D341Med (cell line): ENCODE results near the gene CKMT2.

Source experiments
- DNase-seq: peaks from one replicate; pipeline ENCODE4 v3.0.0; 2012; ENCODE audit warnings: low spot score

CKMT2 gene

GRCh38 chr5:81233080-81233634 is at the start of gene CKMT2:
Gene CKMT2, plus strand, starts transcription at chr5:81233322. Its CDS starts 17,811 bp downstream, at chr5:81251133.
- DNase-seq, result peak; percentile 45

DNA sequence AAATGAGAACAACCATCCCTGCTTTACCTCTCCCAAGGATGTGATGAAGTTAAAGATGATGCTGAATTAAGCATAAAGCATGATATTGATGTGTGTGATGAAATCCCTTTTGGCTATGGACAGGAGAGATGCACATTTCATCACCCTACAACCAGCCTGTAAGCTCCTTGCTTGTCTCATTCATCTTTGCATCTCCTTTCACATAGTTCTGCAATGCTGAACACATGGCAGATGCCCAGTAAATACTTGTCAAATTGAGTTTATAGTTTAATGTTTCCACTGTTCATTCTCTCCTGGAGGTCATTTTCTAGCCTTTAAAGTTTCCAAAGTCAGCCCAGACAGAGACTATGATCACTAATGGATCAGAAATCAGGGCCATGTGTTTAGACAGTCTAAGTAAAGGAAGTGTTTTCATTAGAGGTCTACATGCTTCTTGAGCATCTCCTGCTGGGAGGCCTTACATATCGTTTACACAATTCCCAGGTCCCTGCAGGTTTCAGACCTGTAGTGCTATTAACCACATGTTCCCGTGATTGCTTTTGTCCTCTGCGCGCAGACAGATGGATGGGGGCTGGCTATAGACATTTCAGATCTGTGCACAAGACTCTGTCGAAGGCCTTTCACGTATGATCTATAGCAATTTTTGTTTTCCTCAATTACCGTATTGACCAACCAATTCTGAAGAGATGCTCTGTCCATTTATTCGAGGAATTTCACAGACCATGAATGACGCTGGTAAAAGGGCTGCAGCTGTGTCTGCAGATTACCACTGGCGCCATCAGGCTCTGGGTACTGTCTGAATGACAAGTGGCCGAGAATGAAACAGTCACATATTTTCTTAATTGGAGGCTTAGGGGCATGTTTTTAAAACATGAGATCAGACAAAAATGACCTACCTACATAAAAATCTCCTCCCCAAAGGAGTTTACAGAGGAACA is 49.0 kb upstream of the CKMT2 start:
- DNase-seq, result no peak

GRCh38 chr5:81184749-81185110 is 48.4 kb upstream of the CKMT2 start:
- DNase-seq, result no peak

- DNase-seq, result no peak
Observed at GRCh38 chr5:81187885-81188284, 45.2 kb upstream of the CKMT2 start.

DNA sequence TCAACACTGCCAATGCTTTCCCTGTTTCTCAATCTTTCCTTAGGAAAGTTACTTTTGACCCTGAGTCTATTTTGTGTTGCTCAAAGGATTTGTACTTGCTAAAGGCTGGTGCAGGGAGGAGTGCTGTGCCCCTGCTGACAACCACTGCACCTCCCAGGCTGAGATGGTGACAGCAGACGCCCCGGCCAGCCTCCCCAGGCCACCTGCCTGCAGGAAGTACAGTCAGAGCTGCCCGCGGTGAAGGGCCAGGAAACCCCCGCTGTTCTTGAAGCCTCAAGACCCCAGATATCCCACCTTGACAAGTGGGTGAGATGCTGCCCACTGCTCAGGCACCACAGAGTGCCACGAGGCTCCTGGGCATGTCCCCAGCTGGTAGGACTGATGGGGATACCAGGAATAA is 44.2 kb upstream of the CKMT2 start:
- DNase-seq, result no peak

DNA sequence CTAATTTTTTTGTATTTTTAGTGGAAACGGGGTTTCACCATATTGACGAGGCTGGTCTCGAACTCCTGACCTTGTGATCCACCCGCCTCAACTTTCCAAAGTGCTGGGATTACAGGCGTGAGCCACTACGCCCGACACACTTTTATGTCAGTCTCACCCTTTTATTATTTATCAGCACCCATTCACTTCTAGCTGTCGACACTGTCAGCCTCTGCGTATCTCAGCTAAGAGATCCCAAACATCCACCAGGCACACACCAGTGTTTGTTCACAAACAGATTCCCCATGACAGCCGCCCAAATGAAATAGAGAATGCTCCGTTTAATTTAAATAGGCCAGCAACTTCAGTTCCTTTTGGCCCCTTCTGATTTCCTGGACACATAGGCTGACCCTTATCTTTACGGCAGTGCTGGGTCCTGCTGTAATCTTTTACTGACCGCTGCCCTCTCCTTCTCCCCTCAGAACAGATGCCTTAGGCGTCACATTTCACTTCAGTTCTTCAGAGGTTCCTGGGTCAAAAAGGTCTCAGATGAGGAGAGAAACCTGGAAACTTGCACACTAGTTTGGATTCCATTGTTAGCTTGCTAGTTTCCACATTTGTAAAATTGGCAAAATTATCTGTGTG is 43.1 kb upstream of the CKMT2 start:
- no peak for DNase-seq

DNA sequence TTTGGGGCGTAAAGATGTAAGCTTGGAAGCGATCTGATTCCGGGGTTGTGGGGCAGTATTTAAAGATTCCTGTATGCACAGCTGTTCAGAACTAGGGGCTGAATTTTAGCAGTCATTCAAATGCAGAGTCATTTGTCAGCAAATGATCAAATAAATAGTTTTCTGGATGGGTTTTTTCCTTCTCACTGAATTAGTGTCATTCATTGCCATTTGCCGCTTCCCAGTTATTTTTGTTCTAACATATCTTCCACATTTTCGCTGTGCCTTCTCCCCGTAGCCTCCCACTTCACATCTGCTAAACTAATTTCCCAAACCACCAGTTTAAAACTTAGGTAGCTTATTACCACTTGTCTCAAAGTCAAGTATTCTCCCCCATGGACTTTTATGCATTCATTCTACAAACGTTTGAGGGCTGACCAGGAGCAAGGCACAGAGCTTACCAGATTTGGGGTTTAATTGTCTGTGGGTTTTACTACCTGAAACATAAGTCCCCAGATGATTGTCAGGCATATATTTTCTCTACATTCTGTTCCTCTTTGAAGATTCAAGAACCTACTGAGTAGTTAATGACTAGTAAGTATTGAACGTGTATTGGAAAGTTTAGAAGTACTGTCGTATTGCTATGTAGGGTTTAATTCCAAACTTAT is 41.3 kb upstream of the CKMT2 start:
- DNase-seq, result no peak

DNA sequence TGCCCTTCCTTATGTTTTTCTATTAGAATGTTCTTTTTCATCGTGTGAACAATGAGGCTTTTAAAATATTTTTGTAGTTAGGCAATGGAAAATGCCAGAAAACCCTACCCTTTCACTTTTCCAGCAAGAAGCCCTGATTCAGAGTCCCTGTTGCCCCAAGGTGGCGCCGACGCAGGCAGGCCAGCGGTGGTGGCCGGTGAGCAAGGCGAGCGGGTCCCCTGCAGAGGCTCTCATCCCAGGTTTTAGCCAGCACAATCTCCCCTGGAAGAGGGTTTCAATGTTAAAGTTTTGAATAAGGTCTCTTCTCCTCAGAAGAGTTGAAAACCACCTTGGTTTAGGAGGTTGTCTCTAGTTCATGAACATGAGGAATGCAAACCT is 40.8 kb upstream of the CKMT2 start:
- no peak for DNase-seq

DNA sequence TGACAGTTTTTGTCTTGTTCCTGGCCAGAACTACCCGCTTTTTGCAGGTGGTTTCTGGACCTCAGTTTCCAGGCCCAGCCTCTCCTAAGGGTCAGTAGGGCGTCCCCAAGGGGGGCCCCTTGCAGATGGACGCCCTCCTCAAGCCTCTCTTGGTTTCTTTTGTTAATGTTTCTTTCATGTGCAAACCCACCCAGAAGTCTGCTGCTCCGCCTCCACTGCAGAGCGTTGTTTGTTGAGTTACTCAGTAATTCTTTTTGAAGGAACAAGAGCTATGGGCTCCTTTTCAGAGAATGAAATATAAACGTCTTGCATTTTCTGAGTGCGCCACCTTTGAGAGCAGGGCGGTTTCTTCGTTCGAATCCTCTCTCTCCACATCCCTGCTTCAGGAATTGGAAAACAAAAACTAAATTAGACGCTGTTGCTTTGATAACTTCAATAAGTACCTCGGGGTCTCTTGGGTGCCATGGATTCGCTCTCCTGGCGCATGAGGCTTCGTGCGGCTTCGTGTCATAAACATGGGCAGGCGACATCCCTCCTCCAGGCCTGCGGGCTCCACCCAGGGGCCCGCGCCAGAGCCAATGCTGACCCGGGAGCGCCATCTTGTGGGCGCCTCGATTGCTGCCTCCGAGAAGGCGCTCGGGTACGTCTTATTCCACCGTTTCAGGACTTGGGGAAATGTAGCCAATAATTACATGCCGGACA is 38.3 kb upstream of the CKMT2 start:
- peak; percentile 95 for DNase-seq

- DNase-seq, result no peak
Observed at GRCh38 chr5:81195335-81195929, 37.7 kb upstream of the CKMT2 start.

GRCh38 chr5:81202655-81203054 is 30.5 kb upstream of the CKMT2 start:
- no peak for DNase-seq

- DNase-seq, result no peak
Observed at GRCh38 chr5:81203729-81204128, 29.4 kb upstream of the CKMT2 start.

- DNase-seq, result no peak
Observed at GRCh38 chr5:81204205-81204604, 28.9 kb upstream of the CKMT2 start.

DNA sequence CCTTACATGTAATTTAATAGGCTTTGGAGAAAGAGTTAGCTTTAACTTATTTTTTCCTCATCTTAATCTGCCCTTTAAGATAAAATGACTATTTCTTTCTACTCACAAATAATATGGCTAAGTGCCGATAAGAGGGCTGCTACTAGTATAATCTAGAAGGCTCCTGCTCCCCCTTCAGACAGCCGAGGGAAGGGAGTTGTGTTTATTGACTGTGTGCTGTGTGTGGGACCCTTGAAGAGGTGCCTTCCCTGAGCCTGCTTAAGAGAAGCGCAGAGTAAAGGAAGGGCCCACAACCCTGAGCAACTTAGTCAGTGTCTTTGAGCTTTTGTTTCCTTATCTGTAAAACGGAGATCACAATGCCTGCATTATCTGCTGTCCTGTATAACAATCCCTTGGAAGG is 28.1 kb upstream of the CKMT2 start:
- DNase-seq, result no peak

GRCh38 chr5:81207009-81207408 is 26.1 kb upstream of the CKMT2 start:
- peak; percentile 39 for DNase-seq

GRCh38 chr5:81208904-81209303 is 24.2 kb upstream of the CKMT2 start:
- no peak for DNase-seq

DNA sequence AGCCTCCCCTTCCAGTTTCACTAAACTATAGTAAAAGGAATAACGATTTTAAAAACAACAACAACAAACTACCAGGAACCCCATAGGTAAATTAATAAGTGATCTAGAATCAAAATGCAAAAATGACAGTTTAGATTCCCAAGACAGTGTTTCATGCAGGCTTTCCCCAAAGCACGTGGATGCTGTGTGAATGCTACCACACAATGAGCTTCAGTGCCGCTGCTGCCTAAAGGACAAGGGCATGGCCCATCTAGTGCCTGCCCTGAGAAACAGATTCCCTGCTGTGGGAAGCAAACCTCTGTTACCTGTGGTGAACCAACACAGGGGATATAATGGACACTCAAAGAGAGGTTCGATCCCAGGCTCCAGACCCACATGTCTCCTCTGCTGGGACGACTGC is 23.7 kb upstream of the CKMT2 start:
- DNase-seq, result no peak

- no peak for DNase-seq
Observed at GRCh38 chr5:81209869-81210493, 23.1 kb upstream of the CKMT2 start.

DNA sequence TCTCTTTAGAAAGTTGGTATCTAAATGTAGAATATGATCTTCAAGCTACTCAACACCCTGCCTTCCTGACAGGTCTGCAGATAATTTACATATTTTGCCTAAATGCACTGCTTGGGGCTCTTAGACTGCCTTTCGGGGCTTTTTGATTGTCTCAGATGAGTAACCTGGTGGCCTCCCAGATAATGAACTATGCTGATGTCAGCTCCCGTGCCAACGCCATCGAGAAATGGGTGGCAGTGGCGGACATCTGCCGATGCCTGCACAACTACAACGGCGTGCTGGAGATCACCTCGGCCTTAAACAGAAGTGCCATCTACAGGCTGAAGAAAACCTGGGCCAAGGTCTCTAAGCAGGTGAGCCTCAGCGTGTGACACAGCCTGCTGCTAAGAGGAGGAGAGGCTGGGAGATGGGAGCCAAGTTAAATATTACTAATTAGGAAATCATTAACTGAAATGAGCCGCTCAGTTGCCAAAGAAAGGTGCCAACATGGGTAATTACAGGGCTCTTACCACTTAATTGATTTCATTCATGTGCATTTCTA is 20.8 kb upstream of the CKMT2 start:
- DNase-seq, result no peak

GRCh38 chr5:81213070-81213469 is 20.1 kb upstream of the CKMT2 start:
- DNase-seq, result no peak

DNA sequence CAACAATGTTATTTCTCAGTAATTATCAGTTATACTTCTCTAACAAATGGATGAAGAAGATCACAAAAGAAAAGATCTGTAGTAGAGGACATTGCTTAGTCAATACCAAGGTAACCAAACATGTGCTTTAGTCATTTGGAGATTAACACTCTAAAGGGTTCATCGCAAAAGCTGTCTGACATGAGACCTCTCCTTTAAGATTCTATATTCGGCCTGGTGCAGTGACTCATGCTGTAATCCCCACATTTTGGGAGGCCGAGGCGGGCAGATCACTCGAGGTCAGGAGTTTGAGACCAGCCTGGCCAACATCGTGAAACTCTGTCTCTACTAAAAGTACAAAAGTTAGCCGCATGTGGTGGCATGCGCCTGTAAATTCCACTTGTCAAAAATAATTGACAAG is 18.3 kb upstream of the CKMT2 start:
- no peak for DNase-seq
